RPMI7951 (cell line): ENCODE results near the gene SLC35A3. TPM values are rescaled to one million over a fixed set of nuclear protein-coding genes. Genes with fewer than 3 reads are reported as not detected.
"Not testable (repeated sequence)": the region's sequence is repeated elsewhere in the genome, so short reads cannot be mapped to it uniquely, and the experiment has no call there.

Source experiments
- DNase-seq: peaks from one replicate; pipeline ENCODE4 v3.0.0-alpha.2; 2012; ENCODE audit warnings: low read depth
- total RNA-seq: library from RNA; depleted of rRNA; stranded (reverse); fragments of >200 nt; shearing (Covaris generic); gene quantifications from 2 replicates; pipeline ENCODE4 v1.2.3, GENCODE V29; 2014; rRNA removed

SLC35A3 gene
- 31.5 and 34.4 TPM in 2 replicates for total RNA-seq

DNA sequence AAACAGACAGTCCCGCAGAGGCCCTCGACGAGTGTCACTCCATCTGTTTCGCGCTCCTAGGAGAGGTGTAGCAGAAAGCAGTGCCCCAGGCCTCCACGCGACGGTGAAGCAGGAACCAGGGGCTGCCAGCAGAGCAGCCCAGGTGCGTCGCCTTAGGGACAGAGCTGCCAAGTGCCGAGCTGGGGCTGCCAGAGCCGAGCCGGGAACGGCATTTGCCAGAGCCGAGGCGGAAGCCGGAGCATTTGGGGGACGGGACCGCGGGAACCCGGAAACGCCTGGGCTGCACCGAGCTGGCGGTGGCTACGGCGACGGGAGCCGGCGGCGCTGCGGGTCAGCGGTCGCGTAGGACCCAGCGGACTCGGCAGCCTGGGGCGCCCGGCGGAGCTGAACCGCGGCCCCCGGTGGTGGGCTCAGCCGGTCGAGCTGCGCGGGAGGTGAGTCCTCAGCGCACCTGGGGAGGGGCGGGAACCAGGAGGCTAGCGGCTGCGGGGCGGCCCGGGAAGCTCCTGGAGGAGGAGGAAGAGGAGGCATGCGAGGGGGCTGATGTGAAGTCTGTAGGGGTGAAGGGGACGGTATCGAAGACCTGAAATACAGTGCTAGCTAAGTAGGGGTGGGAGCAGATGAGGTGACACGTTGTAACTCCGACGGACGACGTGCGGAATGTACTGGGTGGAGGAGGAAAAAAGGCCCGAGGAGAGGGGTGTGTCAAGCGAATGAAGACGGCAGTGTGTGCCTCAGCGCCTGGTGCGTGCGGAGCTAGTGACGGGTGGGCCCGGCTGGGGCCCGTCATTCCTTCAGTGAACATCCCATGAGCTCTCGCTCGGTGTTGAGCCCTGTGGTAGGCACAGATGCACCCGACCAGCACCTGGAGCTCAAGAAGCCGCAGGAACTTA is at the start of gene SLC35A3:
Gene SLC35A3 (plus strand): TSS at position 268 of the 893 bp plus-strand sequence. CDS start 23,559 bp downstream, outside the sequence.
- DNase-seq: peak; percentile 73

DNA sequence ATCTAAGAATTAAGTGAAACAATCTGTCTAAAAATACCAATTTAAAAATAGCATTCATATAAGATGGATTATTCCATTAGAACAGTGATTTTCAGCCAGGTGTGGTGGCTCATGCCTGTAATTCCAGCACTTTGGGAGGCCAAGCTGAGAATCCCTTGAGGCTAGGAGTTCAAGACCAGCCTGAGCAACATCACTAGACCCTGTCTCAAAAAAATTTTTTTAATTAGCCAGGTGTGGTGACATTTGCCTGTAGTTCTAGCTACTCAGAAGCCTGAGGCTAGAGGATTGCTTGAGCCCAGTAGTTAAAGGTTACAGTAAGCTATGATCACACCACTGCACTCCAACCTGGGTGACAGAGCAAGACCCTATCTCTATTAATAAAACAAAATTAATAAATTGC is 35.0 kb upstream of the SLC35A3 start:
- DNase-seq: no peak

DNA sequence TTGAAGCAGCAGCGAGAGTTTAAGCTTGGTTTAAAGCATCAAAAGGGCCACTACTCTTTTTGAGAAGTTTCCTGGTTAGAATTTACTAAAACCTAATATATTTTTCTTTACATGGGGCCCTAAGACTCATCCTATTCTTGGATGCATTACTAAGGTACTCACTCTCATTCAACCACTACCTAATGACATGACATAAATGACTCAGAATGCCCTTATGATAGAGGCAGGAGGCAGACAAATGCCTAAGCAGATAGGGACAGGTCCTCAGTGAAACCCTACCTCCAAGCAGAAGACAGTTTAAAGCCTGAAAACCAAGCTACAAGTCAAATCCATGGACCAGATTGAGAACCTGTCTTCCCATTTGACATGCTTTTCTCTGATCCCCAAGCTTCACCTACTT is 34.3 kb upstream of the SLC35A3 start:
- DNase-seq: no peak

DNA sequence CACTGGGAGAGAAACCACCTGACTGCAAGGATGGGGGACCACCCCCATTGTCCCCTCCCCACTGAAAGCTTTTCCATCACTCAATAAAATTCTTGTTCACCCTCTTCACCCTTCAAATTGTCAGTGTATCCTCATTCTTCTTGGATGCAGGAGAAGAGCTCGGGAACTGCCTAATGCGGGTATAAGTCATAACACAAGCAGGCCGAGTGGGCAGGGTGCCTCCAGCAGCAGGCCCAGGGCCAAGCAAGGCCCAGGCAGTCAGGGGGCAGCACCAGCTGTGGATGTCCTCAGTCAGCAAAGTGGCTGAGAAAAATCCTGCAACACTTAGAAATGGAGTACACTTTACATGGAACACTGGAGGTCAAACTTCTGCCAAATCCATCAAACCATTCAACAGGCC is 33.7 kb upstream of the SLC35A3 start:
- no peak for DNase-seq

DNA sequence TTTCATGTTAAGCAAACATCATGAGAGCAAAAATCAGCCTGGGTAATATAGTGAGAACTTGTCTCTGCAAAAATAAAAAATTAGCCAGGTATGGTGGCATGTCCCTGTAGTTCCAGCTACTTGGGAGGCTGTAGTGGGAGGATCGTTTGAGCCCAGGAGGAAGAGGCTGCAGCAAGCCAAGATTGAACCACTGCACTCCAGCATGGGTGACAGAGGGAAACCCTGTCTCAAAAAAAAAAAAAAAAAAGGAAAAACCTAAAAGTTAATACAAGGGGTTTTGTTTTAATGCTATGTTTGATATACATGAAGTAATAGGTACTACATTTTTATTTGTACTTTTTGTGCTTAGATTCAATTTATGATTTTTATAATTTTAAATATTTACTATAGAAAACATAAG is 27.1 kb upstream of the SLC35A3 start:
- no peak for DNase-seq

DNA sequence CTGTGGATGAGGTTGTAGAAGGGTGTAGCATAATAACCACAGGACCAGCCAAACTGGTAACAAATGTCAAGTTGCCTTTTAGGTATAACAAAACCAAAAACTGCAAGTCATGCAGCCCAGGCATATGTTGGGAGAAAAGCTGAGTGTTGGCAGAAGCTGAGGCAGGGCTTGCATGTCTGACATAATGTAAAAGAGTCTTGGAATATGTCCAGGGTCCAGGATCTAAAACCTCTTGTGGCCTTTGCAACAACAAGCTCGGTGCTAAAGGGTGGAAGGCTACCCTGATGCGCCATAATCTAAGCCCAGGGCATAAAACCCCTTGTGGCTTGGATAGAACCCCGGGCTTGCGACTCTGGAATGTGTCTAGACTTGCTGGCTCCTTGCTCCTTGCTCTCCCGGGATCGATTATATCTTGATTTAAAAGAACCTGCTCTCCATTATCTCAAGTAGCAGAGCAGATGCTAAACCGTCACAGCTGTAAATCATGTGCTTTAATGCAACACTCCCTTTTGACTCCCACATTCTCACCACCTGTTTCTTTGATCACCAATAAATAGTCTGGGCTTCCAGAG is 26.5 kb upstream of the SLC35A3 start:
- peak; percentile 70 for DNase-seq

DNA sequence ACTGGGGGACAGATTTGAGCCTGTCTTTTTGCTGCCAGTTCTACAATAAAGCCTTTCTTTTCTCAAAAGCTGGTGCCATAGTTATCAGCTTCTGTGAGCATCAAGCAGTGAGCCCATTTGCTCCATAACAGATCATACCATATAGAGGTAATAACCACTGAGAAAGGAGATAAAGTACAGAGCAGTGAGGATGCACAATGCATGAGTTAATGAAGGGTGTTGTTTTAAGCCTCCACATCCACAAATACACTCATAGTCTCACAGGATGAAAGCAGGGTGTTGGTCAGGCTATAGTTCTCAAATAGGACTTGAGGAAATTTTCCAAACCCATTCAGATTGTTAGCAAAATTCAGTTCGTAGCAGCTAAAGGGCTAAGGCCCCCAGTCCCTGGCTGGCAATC is 25.6 kb upstream of the SLC35A3 start:
- no peak for DNase-seq

DNA sequence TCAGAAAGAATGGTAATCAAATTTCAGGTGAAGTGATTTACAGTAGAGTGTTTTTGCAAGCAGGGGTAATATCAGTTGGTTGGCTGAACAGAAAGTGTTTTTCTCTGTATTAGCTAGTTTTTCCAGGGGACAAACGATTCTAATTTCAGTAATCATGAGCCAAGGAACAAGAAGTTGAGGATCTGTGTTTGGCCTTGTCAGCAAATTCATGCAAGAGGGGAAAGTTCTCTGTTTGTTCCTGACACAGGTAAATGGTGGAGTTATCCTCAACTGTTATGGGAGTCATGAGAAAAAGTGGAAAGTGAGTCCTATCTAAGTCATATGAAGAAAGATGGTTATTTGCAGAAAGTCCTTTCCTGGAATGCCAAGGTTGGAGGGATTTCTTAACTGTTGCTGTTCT is 24.6 kb upstream of the SLC35A3 start:
- no peak for DNase-seq

DNA sequence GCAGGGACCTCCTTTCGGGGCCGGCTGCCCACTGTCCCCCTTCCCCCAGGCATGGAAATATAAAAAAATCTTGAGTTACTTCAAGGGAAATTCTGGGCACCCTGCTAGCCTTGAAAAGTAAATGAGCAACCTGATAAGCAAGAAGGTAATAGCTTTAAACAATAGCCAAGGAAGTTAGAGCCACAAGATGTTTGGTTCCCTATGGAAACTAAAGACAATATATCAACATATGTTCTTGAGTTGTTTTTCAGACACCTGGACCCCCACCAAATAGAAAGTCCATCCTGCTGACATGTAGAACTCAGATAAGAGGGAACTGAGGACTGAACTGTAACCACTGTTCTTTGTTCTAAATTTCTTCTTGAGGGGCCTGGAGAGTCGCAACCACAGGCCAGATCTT is 19.3 kb upstream of the SLC35A3 start:
- DNase-seq: no peak

DNA sequence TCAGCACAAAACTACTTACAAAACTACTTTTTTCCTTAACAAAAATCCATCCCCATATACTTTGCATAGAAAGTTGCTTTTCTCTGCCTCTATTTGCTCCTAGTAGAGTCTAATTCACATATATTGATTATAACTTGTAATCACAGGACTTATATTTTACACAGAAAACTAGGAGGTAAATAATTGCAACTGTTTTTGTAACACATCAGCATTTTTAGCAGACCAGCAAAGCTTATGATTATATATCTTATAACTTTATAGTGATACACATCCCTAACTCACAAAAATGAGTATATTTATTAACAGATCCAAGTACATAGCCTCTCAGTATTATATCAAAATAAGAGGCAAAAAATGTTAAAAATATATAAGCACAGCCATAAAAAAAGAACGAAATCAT is 17.3 kb upstream of the SLC35A3 start:
- DNase-seq: no peak

DNA sequence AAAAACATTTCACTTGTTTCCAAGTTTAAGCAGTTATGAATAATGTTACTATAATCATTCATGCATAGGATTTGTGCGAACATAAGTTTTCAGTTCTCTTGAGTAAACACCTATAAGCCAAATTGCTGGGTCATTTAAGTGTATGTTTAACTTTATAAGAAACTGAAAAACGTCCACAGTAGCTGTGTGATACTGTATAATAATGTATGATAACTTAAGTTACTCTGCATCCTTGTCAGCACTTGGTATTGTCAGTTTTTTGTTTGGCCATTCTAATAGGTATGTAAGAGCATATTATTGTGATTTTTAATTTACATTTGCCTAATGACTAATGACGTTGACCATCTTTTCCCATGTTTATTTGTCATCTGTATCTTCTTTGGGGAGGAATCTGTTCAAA is 14.4 kb upstream of the SLC35A3 start:
- DNase-seq: no peak

DNA sequence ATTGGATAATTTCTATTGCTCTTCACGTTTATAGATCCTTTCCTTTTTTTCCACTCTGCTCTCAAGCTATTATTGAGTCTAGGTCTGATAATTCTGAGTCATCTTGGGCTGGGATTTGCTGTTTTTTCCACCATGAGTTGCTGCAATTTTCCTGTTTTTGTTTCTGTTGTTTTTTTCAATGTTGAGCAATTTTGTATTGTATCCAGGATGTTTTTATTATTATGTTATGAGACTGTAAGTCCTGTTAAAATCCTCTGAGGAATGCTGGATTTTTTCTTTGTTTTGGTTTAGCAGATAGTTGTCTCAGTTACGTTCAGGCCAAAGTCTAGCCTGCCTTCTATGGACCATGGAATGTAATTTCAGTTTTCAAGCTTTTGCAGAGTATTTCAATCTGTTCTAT is 13.0 kb upstream of the SLC35A3 start:
- no peak for DNase-seq

DNA sequence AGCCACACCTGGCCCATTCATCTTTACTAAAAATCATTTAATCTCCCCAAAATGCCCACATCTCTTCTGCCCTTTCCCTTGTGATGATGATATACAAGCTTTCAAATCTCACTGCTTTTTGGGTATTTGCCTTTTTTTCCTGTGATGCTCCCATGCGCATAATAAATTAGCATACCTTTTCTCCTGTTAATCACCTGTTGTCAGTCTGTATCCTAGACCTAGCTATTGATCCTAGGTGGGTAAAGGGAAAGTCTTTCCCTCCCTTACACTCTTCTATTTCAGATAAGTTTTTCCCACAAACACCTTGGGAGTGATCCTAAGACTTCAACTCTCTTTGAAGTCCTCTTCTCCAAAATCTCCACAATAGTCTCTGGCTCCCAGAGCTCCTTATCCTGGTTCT is 12.0 kb upstream of the SLC35A3 start:
- DNase-seq: no peak

DNA sequence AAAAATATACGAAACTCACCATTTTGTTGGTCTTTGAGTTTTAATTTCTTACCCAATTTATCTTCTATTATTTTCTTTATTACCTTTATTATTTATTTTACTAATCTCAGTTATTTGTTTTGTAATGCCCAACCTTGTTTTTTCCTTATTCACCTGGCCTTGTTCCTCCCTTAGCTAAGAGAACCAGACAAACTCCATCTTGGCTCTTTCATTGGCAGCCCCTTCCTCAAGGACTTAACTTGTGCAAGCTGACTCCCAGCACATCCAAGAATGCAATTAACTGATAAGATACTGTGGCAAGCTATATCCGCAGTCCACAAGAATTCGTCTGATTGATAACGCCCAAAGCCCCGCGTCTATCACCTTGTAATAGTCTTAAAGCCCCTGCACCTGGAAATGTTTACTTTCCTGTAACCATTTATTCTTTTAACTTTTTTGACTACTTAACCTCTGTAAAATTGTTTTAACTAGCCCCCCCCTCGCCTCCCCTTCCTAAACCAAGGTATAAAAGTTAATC is 10.5 kb upstream of the SLC35A3 start:
- DNase-seq: not testable (repeated sequence)

DNA sequence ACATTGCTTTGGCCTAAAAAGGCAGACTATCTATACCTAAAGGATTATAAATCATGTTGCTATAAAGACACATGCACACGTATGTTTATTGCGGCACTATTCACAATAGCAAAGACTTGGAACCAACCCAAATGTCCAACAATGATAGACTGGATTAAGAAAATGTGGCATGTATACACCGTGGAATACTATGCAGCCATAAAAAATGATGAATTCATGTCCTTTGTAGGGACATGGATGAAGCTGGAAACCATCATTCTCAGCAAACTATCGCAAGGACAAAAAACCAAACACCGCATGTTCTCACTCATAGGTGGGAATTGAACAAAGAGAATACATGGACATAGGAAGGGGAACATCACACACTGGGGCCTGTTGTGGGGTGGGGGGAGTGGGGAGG is 9.5 kb upstream of the SLC35A3 start:
- DNase-seq: not testable (repeated sequence)

DNA sequence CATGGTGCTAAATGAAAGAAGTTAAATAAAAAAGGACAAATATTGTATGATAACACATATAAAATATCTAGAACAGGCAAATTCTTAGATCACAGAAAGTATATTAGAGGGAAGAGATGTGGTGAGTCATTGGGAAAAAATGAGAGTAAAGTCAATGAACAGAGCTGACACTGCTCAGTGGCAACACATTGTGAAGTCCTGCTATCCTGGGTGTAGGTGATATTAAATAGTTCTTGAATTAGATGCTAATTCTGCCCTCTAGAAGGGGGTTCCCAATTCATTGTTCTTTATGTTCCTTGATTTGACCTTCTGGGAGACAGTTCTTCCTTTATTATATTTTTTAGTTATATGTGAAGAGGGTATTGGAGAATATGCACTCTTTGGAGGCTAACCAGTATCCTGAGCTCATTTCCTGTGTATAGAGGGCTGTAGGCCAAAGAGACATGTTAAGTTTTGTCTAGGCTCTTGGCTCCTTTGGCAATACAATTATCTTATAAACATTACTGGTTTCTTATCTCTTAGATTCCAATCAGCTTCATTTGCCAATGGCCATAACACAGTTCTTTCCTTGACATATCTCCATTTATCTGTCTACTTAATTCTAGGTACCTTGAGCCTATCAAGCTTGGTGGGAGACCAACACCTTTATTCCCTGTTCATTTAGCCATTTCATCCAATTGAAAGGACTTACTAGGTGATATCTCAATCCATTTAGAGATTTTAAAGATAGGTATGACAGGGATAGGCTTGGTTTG is 6.6 kb upstream of the SLC35A3 start:
- DNase-seq: peak; percentile 64

DNA sequence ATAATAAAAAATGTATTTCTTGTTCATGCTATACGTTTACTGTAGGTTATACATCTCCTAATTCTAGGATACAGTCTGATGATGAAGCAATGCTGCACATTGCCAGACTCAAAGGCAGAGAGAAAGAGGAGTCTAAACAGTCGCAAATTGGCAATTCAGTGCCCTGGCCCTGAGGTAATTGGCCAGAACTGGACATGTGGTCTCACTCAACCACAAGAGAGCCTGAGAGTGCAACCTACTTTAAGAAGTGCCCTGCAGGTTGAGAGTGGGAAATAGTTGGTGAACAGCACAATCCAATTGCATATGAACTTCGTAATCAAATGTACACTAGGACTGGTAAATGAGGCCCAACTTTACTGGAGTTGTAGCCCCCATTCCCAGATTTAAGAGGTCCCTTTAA is 5.0 kb upstream of the SLC35A3 start:
- DNase-seq: no peak

DNA sequence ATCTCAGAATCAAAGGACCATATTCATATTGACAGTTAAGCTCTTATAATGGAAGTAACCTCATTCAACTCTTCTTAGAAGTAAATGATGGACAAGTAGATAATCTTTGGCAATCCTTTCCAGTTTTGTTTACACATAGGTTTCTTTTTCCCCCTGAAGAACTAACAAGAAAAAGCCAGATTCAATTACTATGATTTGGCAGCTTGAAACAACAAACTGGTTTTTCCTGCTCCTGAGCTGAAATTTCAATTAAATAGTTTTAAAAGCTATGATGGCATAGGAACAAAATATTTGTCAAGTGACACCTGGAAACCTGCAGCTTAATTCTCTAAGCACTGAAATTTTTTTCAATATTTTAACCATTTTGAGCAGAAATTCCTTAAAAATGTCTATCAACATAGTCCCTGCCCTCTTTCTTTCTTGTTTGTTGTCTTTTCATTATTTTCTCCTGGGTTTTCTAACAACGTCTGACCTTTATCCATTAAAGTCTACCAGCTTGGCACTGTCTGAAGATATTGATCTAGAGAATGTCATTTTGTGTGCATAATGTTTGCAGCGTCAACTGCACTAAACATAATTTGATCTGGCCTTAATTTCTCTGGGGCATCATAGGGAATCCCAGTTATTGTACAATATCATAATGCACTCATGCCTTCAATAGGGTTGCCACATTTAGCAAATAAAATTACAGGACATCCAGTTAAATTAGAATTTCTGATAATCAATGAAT is 4.0 kb upstream of the SLC35A3 start:
- no peak for DNase-seq

DNA sequence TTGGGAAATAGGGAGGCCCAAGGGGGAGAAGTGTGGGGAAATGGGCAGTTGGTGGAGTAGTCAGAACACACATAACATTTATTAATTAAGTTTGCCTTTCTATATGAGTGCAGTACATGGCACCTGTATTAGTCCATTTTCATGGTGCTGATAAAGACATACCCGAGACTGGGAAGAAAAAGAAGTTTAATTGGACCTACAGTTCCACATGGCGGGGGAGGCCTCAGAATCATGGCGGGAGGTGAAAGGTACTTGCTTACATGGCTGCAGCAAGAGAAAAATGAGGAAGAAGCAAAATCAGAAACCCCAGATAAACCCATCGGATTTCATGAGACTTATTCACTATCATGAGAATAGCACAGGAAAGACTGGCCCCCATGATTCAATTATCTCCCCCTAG is 1.6 kb upstream of the SLC35A3 start:
- no peak for DNase-seq

DNA sequence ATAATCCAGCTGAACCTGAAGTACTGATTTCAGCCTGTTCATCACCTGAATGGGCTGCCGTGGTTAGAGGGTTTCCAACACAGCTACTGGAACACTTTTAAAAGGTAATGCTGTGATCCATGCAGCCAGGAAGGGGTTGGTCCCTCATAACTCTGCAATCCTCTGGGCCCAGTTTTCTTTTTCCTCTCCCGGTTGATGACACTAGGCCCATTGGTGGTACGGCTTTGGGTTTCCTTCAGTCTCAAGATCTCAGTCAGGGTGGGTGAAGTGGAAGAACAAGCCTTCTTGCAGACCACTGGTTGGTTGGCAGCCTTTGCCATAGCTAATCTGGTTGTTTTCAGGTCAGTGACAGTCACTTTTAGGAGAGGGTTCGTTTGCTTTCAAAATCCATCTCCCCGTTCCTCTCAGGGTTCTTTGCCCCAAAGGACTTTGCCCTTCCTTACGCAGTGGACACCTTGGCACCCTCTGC is 502 bp upstream of the SLC35A3 start:
- DNase-seq: peak; percentile 24

DNA sequence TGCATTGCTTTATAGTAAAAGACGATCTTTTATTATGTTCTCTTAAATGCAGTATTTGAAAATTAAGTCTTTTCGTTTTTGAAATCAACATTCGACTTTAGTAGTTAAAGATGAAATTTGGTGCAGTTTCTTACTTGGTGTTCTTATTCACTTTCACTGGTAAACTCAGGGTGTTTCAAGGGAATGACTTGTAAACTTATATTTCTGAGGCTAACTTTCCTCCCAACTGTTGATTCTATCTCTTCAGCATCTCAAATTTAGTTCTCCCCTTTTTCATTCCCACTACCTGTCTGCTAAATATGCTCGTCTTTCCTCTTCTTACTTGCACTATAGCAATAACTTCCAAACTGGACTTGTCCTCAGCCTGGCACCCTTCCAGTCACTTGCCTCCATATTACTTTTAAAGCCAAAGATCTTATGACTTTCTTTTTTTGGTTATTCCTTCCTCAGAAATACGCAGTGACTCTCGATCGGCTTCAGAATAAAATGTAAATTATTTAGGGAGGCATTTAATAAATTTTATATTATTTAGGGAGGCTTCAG is 988 bp downstream of the SLC35A3 start:
- DNase-seq: peak; percentile 5
